GM23338 (cell line): Measurements from ENCODE around the gene VMA21. TPM values are rescaled to one million over a fixed set of nuclear protein-coding genes. Genes with fewer than 3 reads are reported as not detected.
A peak's percentile ranks its signal among the peaks of the same experiment; 100 is the strongest.

ENCODE experiments used
- ATAC-seq: fragments of 200-7000 bp; cut with Tn5 transposase; 3 replicates; pipeline ENCODE4 v1.9.1; 2020
- DNase-seq: peaks from one replicate; pipeline ENCODE4 v3.0.0-alpha.2; 2015; ENCODE audit warnings: low spot score
- H2AFZ ChIP-seq: fragments of 200-600 bp; sonication (generic); 2 replicates; pipeline ENCODE4 v1.8.0; 2016; ENCODE audit warnings: antibody characterized with exemption, mild to moderate bottlenecking, moderate library complexity
- H3F3A ChIP-seq: fragments of 200-600 bp; sonication (generic); replicated peaks from 2 replicates; pipeline ENCODE4 v1.8.0; 2017; ENCODE audit warnings: antibody characterized with exemption, mixed run types, low read depth
- H3K27ac ChIP-seq: fragments of 200-600 bp; sonication (generic); 2 replicates; pipeline ENCODE4 v1.6.1; 2016; ENCODE audit warnings: low read depth
- H3K27me3 ChIP-seq: fragments of 200-600 bp; sonication (generic); 2 replicates; pipeline ENCODE4 v1.8.0; 2016; ENCODE audit warnings: mild to moderate bottlenecking, mixed run types, moderate library complexity; ENCODE audit not compliant: insufficient read depth
- H3K36me3 ChIP-seq: fragments of 200-600 bp; sonication (generic); 2 replicates; pipeline ENCODE4 v1.8.0; 2016; ENCODE audit warnings: mild to moderate bottlenecking; ENCODE audit not compliant: insufficient read depth
- H3K4me1 ChIP-seq: fragments of 200-600 bp; sonication (generic); 2 replicates; pipeline ENCODE4 v1.8.0; 2016; ENCODE audit warnings: mild to moderate bottlenecking, moderate library complexity; ENCODE audit not compliant: insufficient read depth
- H3K4me2 ChIP-seq: fragments of 200-600 bp; sonication (generic); 2 replicates; pipeline ENCODE4 v1.7.1; 2017; ENCODE audit warnings: mixed run types
- H3K4me3 ChIP-seq: fragments of 200-600 bp; sonication (generic); 2 replicates; pipeline ENCODE4 v1.6.1; 2016; ENCODE audit warnings: mixed run types
- H3K79me2 ChIP-seq: fragments of 200-600 bp; sonication (generic); replicated peaks from 2 replicates; pipeline ENCODE4 v1.8.0; 2017; ENCODE audit warnings: mild to moderate bottlenecking; ENCODE audit not compliant: insufficient read depth
- H3K9me2 ChIP-seq: fragments of 200-600 bp; sonication (generic); 2 replicates; pipeline ENCODE4 v1.8.0; 2017; ENCODE audit not compliant: insufficient read depth
- H4K20me1 ChIP-seq: fragments of 200-600 bp; sonication (generic); replicated peaks from 2 replicates; pipeline ENCODE4 v1.8.0; 2017; ENCODE audit warnings: mild to moderate bottlenecking; ENCODE audit not compliant: insufficient read depth
- H3K27ac Mint-ChIP-seq: 2 replicates; pipeline ENCODE4 v1.8.0; 2020; ENCODE audit warnings: inconsistent platforms, mild to moderate bottlenecking, moderate library complexity, mixed read lengths
- H3K27me3 Mint-ChIP-seq: 3 replicates; pipeline ENCODE4 v1.8.0; 2022; ENCODE audit warnings: low read depth, mild to moderate bottlenecking, moderate library complexity, mixed read lengths, inconsistent platforms; ENCODE audit not compliant: insufficient read depth, poor library complexity
- H3K36me3 Mint-ChIP-seq: 3 replicates; pipeline ENCODE4 v1.8.0; 2021; ENCODE audit warnings: low read depth, mild to moderate bottlenecking, inconsistent platforms, moderate library complexity, mixed read lengths
- H3K4me1 Mint-ChIP-seq: 3 replicates; pipeline ENCODE4 v1.8.0; 2020; ENCODE audit warnings: mild to moderate bottlenecking, inconsistent platforms, mixed read lengths
- H3K4me3 Mint-ChIP-seq: 3 replicates; pipeline ENCODE4 v1.8.0; 2021; ENCODE audit warnings: moderate library complexity, mild to moderate bottlenecking, inconsistent platforms, mixed read lengths
- H3K9me3 Mint-ChIP-seq: 3 replicates; pipeline ENCODE4 v1.8.0; 2020; ENCODE audit warnings: moderate library complexity, mild to moderate bottlenecking, inconsistent platforms, mixed read lengths
- CREB1 ChIP-seq: fragments of 250-450 bp; sonication (Bioruptor Pico); IDR thresholded peaks from 2 replicates; pipeline ENCODE4 v1.5.0; 2020; ENCODE audit warnings: low read depth, mild to moderate bottlenecking, moderate library complexity
- EZH2phosphoT487 ChIP-seq: fragments of 200-600 bp; sonication (generic); IDR thresholded peaks from one replicate; pipeline ENCODE4 v1.8.1; 2018; ENCODE audit warnings: antibody characterized with exemption; ENCODE audit not compliant: unreplicated experiment
- NANOG ChIP-seq: IDR thresholded peaks from 2 replicates; pipeline ENCODE4 v1.6.1; 2016; ENCODE audit warnings: antibody characterized with exemption, borderline replicate concordance
- POLR2AphosphoS5 ChIP-seq: IDR thresholded peaks from 2 replicates; pipeline ENCODE4 v1.6.1; 2016; ENCODE audit warnings: antibody characterized with exemption, low read depth
- ZNF114 ChIP-seq: fragments of 250-450 bp; sonication (Bioruptor Pico); IDR thresholded peaks from 2 replicates; pipeline ENCODE4 v1.5.0; 2020; ENCODE audit warnings: mild to moderate bottlenecking, moderate library complexity
- ZNF331 ChIP-seq: fragments of 250-450 bp; sonication (Bioruptor Pico); IDR thresholded peaks from 2 replicates; pipeline ENCODE4 v1.5.0; 2020; ENCODE audit warnings: low read depth, mild to moderate bottlenecking, moderate library complexity
- polyA plus RNA-seq: library from polyadenylated mRNA; unstranded; fragments of >200 nt; fragmentation: Nextera tagmentation; extraction: Ambion mirVana; gene quantifications from 2 replicates; pipeline ENCODE4 v1.2.1, GENCODE V29; 2016
- total RNA-seq: library from RNA; depleted of rRNA; stranded (reverse); fragments of >200 nt; shearing (Covaris generic); gene quantifications from 2 replicates; pipeline ENCODE4 v1.2.3, GENCODE V29; 2014
- TF ChIP-seq, protein P1 (sequence below): fragments of 250-450 bp; sonication (Bioruptor Pico); IDR thresholded peaks from 2 replicates; pipeline ENCODE4 v1.5.0; 2020; ENCODE audit warnings: mild to moderate bottlenecking, moderate library complexity
- TF ChIP-seq, protein P2 (sequence below), 2 experiments: fragments of 200-600 bp in 1 of 2; sonication (generic) in 1 of 2; conservative IDR thresholded peaks; 2 replicates each; pipeline versions ENCODE4 v1.5.1 to v1.6.1; 2016 to 2017; ENCODE audit warnings: antibody characterized with exemption in 2 of 2, low read depth in 2 of 2, mild to moderate bottlenecking in 2 of 2, moderate library complexity in 1 of 2
- TF ChIP-seq, protein P3 (sequence below): IDR thresholded peaks from 2 replicates; pipeline ENCODE4 v1.6.1; 2016; ENCODE audit warnings: antibody characterized with exemption
- TF ChIP-seq, protein P4 (sequence below): IDR thresholded peaks from one replicate; pipeline ENCODE4 v1.6.1; 2018; ENCODE audit warnings: antibody characterized with exemption; ENCODE audit not compliant: unreplicated experiment

VMA21 gene
- total and polyA plus RNA-seq, 2 experiments from 2014 or later, result 34.8 to 90.3 TPM

DNA sequence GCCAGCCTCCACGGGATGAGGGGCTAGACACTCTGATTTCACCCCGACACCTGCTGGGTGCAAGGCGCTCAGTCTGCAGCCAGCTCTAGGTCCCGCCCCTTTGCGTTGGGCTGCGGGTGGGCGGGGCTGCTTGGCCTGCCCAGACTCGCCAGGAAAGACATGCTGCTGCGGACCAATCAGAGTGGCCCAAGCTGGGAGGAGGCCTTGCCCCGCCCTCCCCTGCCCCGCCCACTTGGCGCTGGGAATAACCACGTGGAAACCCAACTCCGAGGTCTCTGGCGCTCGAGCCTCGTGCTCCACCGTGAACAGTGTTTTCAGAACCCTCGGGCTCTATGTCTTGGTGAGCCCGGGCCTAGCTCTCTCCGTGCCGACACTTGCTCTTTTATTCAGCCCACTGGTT lies 5.3 kb upstream of the VMA21 start:
- DNase-seq, result peak; percentile 51
- no peaks in the 10 kb centered on the region for H3K9me3 Mint-ChIP-seq

More for the DNA sequence above, 5.3 kb upstream of the VMA21 start:
- Histone ChIP-seq H3K4me1 (no peaks in the 10 kb centered on the region), H3K36me3 (no peaks in the 10 kb centered on the region), H3K79me2 (no peaks in the 10 kb centered on the region), H2AFZ (no peak overlapping the region), H3K27me3 (no peaks in the 10 kb centered on the region), H4K20me1 (no peaks in the 10 kb centered on the region), H3K4me2 (no peak overlapping the region), H3K4me3 (no peak overlapping the region), H3F3A (no peaks in the 10 kb centered on the region), H3K27ac (no peak overlapping the region), H3K9me2 (no peaks in the 10 kb centered on the region)
- TF ChIP-seq, protein P1, sequence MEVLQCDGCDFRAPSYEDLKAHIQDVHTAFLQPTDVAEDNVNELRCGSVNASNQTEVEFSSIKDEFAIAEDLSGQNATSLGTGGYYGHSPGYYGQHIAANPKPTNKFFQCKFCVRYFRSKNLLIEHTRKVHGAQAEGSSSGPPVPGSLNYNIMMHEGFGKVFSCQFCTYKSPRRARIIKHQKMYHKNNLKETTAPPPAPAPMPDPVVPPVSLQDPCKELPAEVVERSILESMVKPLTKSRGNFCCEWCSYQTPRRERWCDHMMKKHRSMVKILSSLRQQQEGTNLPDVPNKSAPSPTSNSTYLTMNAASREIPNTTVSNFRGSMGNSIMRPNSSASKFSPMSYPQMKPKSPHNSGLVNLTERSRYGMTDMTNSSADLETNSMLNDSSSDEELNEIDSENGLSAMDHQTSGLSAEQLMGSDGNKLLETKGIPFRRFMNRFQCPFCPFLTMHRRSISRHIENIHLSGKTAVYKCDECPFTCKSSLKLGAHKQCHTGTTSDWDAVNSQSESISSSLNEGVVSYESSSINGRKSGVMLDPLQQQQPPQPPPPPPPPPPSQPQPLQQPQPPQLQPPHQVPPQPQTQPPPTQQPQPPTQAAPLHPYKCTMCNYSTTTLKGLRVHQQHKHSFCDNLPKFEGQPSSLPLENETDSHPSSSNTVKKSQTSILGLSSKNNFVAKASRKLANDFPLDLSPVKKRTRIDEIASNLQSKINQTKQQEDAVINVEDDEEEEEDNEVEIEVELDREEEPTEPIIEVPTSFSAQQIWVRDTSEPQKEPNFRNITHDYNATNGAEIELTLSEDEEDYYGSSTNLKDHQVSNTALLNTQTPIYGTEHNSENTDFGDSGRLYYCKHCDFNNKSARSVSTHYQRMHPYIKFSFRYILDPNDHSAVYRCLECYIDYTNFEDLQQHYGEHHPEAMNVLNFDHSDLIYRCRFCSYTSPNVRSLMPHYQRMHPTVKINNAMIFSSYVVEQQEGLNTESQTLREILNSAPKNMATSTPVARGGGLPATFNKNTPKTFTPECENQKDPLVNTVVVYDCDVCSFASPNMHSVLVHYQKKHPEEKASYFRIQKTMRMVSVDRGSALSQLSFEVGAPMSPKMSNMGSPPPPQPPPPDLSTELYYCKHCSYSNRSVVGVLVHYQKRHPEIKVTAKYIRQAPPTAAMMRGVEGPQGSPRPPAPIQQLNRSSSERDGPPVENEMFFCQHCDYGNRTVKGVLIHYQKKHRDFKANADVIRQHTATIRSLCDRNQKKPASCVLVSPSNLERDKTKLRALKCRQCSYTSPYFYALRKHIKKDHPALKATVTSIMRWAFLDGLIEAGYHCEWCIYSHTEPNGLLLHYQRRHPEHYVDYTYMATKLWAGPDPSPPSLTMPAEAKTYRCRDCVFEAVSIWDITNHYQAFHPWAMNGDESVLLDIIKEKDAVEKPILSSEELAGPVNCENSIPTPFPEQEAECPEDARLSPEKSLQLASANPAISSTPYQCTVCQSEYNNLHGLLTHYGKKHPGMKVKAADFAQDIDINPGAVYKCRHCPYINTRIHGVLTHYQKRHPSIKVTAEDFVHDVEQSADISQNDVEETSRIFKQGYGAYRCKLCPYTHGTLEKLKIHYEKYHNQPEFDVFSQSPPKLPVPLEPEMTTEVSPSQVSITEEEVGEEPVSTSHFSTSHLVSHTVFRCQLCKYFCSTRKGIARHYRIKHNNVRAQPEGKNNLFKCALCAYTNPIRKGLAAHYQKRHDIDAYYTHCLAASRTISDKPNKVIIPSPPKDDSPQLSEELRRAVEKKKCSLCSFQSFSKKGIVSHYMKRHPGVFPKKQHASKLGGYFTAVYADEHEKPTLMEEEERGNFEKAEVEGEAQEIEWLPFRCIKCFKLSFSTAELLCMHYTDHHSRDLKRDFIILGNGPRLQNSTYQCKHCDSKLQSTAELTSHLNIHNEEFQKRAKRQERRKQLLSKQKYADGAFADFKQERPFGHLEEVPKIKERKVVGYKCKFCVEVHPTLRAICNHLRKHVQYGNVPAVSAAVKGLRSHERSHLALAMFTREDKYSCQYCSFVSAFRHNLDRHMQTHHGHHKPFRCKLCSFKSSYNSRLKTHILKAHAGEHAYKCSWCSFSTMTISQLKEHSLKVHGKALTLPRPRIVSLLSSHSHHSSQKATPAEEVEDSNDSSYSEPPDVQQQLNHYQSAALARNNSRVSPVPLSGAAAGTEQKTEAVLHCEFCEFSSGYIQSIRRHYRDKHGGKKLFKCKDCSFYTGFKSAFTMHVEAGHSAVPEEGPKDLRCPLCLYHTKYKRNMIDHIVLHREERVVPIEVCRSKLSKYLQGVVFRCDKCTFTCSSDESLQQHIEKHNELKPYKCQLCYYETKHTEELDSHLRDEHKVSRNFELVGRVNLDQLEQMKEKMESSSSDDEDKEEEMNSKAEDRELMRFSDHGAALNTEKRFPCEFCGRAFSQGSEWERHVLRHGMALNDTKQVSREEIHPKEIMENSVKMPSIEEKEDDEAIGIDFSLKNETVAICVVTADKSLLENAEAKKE (CRISPR knock-in tag), result no peak
- TF ChIP-seq EZH2phosphoT487 (no peak), CREB1 (CRISPR knock-in tag) (no peak), ZNF331 (CRISPR knock-in tag) (no peak), POLR2AphosphoS5 (no peak), NANOG (no peak), ZNF114 (CRISPR knock-in tag) (no peak)
- TF ChIP-seq, protein P2, sequence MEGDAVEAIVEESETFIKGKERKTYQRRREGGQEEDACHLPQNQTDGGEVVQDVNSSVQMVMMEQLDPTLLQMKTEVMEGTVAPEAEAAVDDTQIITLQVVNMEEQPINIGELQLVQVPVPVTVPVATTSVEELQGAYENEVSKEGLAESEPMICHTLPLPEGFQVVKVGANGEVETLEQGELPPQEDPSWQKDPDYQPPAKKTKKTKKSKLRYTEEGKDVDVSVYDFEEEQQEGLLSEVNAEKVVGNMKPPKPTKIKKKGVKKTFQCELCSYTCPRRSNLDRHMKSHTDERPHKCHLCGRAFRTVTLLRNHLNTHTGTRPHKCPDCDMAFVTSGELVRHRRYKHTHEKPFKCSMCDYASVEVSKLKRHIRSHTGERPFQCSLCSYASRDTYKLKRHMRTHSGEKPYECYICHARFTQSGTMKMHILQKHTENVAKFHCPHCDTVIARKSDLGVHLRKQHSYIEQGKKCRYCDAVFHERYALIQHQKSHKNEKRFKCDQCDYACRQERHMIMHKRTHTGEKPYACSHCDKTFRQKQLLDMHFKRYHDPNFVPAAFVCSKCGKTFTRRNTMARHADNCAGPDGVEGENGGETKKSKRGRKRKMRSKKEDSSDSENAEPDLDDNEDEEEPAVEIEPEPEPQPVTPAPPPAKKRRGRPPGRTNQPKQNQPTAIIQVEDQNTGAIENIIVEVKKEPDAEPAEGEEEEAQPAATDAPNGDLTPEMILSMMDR (conservative IDR thresholded peaks at IDR 0.05; ENCODE audit: low read depth in 2 of 2), result no peak
- TF ChIP-seq, protein P3, sequence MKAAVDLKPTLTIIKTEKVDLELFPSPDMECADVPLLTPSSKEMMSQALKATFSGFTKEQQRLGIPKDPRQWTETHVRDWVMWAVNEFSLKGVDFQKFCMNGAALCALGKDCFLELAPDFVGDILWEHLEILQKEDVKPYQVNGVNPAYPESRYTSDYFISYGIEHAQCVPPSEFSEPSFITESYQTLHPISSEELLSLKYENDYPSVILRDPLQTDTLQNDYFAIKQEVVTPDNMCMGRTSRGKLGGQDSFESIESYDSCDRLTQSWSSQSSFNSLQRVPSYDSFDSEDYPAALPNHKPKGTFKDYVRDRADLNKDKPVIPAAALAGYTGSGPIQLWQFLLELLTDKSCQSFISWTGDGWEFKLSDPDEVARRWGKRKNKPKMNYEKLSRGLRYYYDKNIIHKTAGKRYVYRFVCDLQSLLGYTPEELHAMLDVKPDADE, result no peak
- TF ChIP-seq, protein P4, sequence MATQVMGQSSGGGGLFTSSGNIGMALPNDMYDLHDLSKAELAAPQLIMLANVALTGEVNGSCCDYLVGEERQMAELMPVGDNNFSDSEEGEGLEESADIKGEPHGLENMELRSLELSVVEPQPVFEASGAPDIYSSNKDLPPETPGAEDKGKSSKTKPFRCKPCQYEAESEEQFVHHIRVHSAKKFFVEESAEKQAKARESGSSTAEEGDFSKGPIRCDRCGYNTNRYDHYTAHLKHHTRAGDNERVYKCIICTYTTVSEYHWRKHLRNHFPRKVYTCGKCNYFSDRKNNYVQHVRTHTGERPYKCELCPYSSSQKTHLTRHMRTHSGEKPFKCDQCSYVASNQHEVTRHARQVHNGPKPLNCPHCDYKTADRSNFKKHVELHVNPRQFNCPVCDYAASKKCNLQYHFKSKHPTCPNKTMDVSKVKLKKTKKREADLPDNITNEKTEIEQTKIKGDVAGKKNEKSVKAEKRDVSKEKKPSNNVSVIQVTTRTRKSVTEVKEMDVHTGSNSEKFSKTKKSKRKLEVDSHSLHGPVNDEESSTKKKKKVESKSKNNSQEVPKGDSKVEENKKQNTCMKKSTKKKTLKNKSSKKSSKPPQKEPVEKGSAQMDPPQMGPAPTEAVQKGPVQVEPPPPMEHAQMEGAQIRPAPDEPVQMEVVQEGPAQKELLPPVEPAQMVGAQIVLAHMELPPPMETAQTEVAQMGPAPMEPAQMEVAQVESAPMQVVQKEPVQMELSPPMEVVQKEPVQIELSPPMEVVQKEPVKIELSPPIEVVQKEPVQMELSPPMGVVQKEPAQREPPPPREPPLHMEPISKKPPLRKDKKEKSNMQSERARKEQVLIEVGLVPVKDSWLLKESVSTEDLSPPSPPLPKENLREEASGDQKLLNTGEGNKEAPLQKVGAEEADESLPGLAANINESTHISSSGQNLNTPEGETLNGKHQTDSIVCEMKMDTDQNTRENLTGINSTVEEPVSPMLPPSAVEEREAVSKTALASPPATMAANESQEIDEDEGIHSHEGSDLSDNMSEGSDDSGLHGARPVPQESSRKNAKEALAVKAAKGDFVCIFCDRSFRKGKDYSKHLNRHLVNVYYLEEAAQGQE, result no peak
- ATAC-seq, result peak; percentile 79
- Mint-ChIP-seq H3K27ac (no peak overlapping the region), H3K36me3 (no peaks in the 10 kb centered on the region; the same call in 2 of the 3 replicates), H3K27me3 (peaks cover 3% of the 10 kb centered on the region), H3K4me3 (no peak overlapping the region), H3K4me1 (peaks cover 2% of the 10 kb centered on the region; the same call in 1 of the 3 replicates)
